MG63 (cell line): ENCODE results near the gene RUSC1. TPM values are rescaled to one million over a fixed set of nuclear protein-coding genes. Genes with fewer than 3 reads are reported as not detected.
"Not testable (repeated sequence)": the region's sequence is repeated elsewhere in the genome, so short reads cannot be mapped to it uniquely, and the experiment has no call there.

Experiments
- DNase-seq: peaks from one replicate; pipeline ENCODE4 v3.0.0-alpha.2; 2020
- H3K27me3 ChIP-seq: fragments of 250-450 bp; sonication (Bioruptor Pico); 2 replicates; pipeline ENCODE4 v1.5.1; 2020; ENCODE audit warnings: mild to moderate bottlenecking, moderate library complexity
- H3K36me3 ChIP-seq: fragments of 250-450 bp; sonication (Bioruptor Pico); 2 replicates; pipeline ENCODE4 v1.5.1; 2020; ENCODE audit warnings: mild to moderate bottlenecking, moderate library complexity
- H3K4me3 ChIP-seq: fragments of 250-450 bp; sonication (Bioruptor Pico); 2 replicates; pipeline ENCODE4 v1.5.1; 2020; ENCODE audit warnings: mild to moderate bottlenecking, moderate library complexity
- H3K9me3 ChIP-seq: fragments of 250-450 bp; sonication (Bioruptor Pico); 2 replicates; pipeline ENCODE4 v1.5.1; 2020; ENCODE audit warnings: mild to moderate bottlenecking, moderate library complexity
- total RNA-seq: library from RNA; depleted of rRNA; stranded (reverse); fragments of >200 nt; shearing (Covaris generic); gene quantifications from 2 replicates; pipeline ENCODE4 v1.2.3, GENCODE V29; 2014; ENCODE audit warnings: low replicate concordance; rRNA removed

Gene RUSC1
- total RNA-seq, result 22.9 and 27.0 TPM in 2 replicates

- DNase-seq, result no peak
- H3K27me3 ChIP-seq, result no peaks in the 10 kb centered on the region
- H3K4me3 ChIP-seq, result no peak within 1 kb of the TSS
- no peaks in the 10 kb centered on the region for H3K9me3 ChIP-seq
- peaks cover 45% of the 10 kb centered on the region for H3K36me3 ChIP-seq
These were observed at the start of gene RUSC1 for GRCh38 chr1:155320661-155321617. TSS of gene RUSC1 (plus strand) at chr1:155320894. CDS start at chr1:155321774, 880 bp downstream.

- no peak for DNase-seq
- H3K36me3 ChIP-seq, result peaks cover 47% of the 10 kb centered on the region
These were observed 48.0 kb upstream of the RUSC1 start for GRCh38 chr1:155272466-155273342.

GRCh38 chr1:155273343-155274245 is 47.1 kb upstream of the RUSC1 start, which contains the start of gene CLK2:
TSS of gene CLK2 (minus strand) at chr1:155273504. CDS start at chr1:155270977, 2,527 bp downstream.
- Histone ChIP-seq H3K9me3 (no peaks in the 10 kb centered on the region), H3K36me3 (peaks cover 38% of the 10 kb centered on the region), H3K27me3 (no peaks in the 10 kb centered on the region), H3K4me3 (peak within 1 kb of the TSS; percentile 77)
- DNase-seq, result peak; percentile 97

More at GRCh38 chr1:155272466-155273342, 48.0 kb upstream of the RUSC1 start:
- no peaks in the 10 kb centered on the region for H3K9me3 ChIP-seq
- H3K4me3 ChIP-seq, result peak overlapping the region; percentile 77
- no peaks in the 10 kb centered on the region for H3K27me3 ChIP-seq

GRCh38 chr1:155277070-155277901 is 43.4 kb upstream of the RUSC1 start, which contains the start of gene HCN3:
TSS of gene HCN3 (plus strand) at chr1:155277463. CDS start at chr1:155277591, 128 bp downstream.
- H3K4me3 ChIP-seq, result peak within 1 kb of the TSS; percentile 66
- H3K36me3 ChIP-seq, result peaks cover 1% of the 10 kb centered on the region
- peak; percentile 92 for DNase-seq
- H3K27me3 ChIP-seq, result no peaks in the 10 kb centered on the region
- H3K9me3 ChIP-seq, result no peaks in the 10 kb centered on the region

- DNase-seq, result peak; percentile 50
- Histone ChIP-seq H3K27me3 (no peaks in the 10 kb centered on the region), H3K36me3 (no peaks in the 10 kb centered on the region), H3K4me3 (peak overlapping the region; percentile 66), H3K9me3 (no peaks in the 10 kb centered on the region)
These were observed 42.6 kb upstream of the RUSC1 start for GRCh38 chr1:155277902-155278688.

GRCh38 chr1:155278689-155279160 is 42.0 kb upstream of the RUSC1 start:
- H3K4me3 ChIP-seq, result no peak overlapping the region
- no peaks in the 10 kb centered on the region for H3K27me3 ChIP-seq
- no peaks in the 10 kb centered on the region for H3K36me3 ChIP-seq

GRCh38 chr1:155279268-155279667 is 41.4 kb upstream of the RUSC1 start:
- Histone ChIP-seq H3K9me3 (no peaks in the 10 kb centered on the region), H3K36me3 (no peaks in the 10 kb centered on the region), H3K27me3 (no peaks in the 10 kb centered on the region), H3K4me3 (no peak overlapping the region)
- DNase-seq, result no peak

More at GRCh38 chr1:155278689-155279160, 42.0 kb upstream of the RUSC1 start:
- no peaks in the 10 kb centered on the region for H3K9me3 ChIP-seq
- no peak for DNase-seq

- Histone ChIP-seq H3K4me3 (no peak overlapping the region), H3K36me3 (no peaks in the 10 kb centered on the region), H3K27me3 (no peaks in the 10 kb centered on the region), H3K9me3 (no peaks in the 10 kb centered on the region)
- DNase-seq, result no peak
These were observed 38.1 kb upstream of the RUSC1 start for GRCh38 chr1:155282488-155283091.

- no peak overlapping the region for H3K4me3 ChIP-seq
- no peak for DNase-seq
These were observed 36.2 kb upstream of the RUSC1 start for GRCh38 chr1:155284476-155284875.

GRCh38 chr1:155285063-155285462 is 35.6 kb upstream of the RUSC1 start:
- Histone ChIP-seq H3K36me3 (no peaks in the 10 kb centered on the region), H3K27me3 (no peaks in the 10 kb centered on the region)

More at GRCh38 chr1:155284476-155284875, 36.2 kb upstream of the RUSC1 start:
- Histone ChIP-seq H3K36me3 (no peaks in the 10 kb centered on the region), H3K27me3 (no peaks in the 10 kb centered on the region), H3K9me3 (no peaks in the 10 kb centered on the region)

GRCh38 chr1:155285631-155286044 is 35.1 kb upstream of the RUSC1 start:
- DNase-seq, result no peak
- H3K27me3 ChIP-seq, result no peaks in the 10 kb centered on the region
- H3K4me3 ChIP-seq, result no peak overlapping the region
- H3K9me3 ChIP-seq, result no peaks in the 10 kb centered on the region
- no peaks in the 10 kb centered on the region for H3K36me3 ChIP-seq

More at GRCh38 chr1:155285063-155285462, 35.6 kb upstream of the RUSC1 start:
- no peak for DNase-seq
- H3K9me3 ChIP-seq, result no peaks in the 10 kb centered on the region
- H3K4me3 ChIP-seq, result no peak overlapping the region

GRCh38 chr1:155286544-155286943 is 34.1 kb upstream of the RUSC1 start:
- H3K9me3 ChIP-seq, result no peaks in the 10 kb centered on the region
- H3K4me3 ChIP-seq, result no peak overlapping the region
- H3K36me3 ChIP-seq, result no peaks in the 10 kb centered on the region
- no peak for DNase-seq
- no peaks in the 10 kb centered on the region for H3K27me3 ChIP-seq

GRCh38 chr1:155287987-155288543 is 32.6 kb upstream of the RUSC1 start:
- Histone ChIP-seq H3K9me3 (no peaks in the 10 kb centered on the region), H3K4me3 (no peak overlapping the region), H3K36me3 (no peaks in the 10 kb centered on the region), H3K27me3 (no peaks in the 10 kb centered on the region)
- no peak for DNase-seq

- not testable (repeated sequence) for H3K36me3 ChIP-seq, H3K9me3 ChIP-seq, H3K4me3 ChIP-seq, H3K27me3 ChIP-seq, DNase-seq
These were observed 29.7 kb upstream of the RUSC1 start for GRCh38 chr1:155291006-155291405.
